GM19328 (cell line): ENCODE measurements around the gene SKIL.

Experiments used
- ATAC-seq: cut with Tn5 transposase; IDR thresholded peaks from one replicate; pipeline ENCODE4 v1.9.1; 2021; ENCODE audit warnings: mild to moderate bottlenecking, moderate library complexity; ENCODE audit not compliant: unreplicated experiment

SKIL gene

DNA sequence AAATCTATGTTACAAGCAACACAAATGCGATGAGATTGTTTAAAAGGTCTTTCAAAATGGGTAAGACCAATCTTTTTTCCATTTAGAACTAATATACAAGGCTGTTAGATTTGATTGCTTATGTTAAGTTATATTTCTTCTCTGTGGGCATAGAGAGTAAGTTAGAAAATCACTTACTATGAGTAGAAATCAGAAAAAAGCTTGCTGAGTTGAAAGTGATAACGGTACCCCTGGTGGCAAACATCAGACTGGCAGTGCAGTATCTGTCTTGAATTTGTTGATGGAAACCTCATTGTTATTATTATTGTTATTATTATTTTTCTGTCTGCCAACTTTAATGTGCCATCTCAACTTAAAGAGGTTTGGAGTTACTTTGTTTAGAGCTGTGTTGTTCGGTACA is 73.5 kb downstream of the SKIL start:
- ATAC-seq: no peak

DNA sequence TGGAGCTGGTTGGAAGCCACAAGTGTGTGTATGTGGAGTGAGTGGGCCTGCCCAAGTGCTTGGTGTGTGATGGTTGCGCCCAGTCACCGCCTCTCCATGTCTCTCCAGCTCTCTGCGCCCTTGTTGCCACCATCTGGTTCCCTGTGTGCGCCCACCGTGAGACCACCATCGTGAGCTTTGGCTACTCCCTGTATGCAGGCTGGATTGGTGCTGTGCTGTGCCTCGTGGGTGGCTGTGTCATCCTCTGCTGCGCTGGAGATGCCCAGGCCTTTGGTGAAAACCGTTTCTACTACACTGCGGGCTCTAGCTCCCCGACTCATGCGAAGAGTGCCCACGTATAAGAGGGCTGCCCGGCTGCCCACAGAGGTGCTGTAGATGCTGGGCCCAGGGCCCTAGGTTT is 74.9 kb downstream of the SKIL start:
- no peak for ATAC-seq

- no peak for ATAC-seq
Measured at GRCh38 chr3:170436697-170437096, 79.2 kb downstream of the SKIL start.

- ATAC-seq: no peak
Measured at GRCh38 chr3:170437176-170437575, 79.7 kb downstream of the SKIL start.

- ATAC-seq: no peak
Measured at GRCh38 chr3:170437696-170438407, 80.3 kb downstream of the SKIL start.

GRCh38 chr3:170438836-170439235 is 81.3 kb downstream of the SKIL start:
- ATAC-seq: no peak

GRCh38 chr3:170440344-170440743 is 82.8 kb downstream of the SKIL start:
- ATAC-seq: no peak

- ATAC-seq: no peak
Measured at GRCh38 chr3:170441412-170441811, 83.9 kb downstream of the SKIL start.

GRCh38 chr3:170442947-170443346 is 85.4 kb downstream of the SKIL start:
- no peak for ATAC-seq

DNA sequence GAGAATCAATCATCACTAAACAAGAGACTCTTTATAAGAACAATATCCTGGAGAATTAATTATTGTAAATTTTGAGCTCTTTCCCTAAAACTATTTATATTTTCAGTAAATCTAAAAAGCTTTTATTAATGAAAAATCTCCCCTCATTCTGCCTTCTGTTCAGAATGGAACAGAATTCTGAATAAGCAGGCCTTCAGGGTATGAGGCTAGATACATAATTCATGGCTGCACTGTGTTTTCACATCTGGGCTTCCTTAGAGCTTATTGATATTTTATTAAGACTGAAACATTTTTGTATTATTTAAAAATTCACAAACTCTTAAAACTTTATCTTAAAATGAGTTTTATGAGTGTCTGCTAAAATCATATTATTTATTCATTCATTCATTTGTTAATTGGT is 85.9 kb downstream of the SKIL start:
- no peak for ATAC-seq
